Neural cell (in vitro differentiated cells): Measurements from ENCODE around the gene PHF12.

ENCODE experiments used
- CTCF ChIP-seq: fragments of 450-650 bp; IDR thresholded peaks from 2 replicates; pipeline ENCODE4 v1.5.1; 2014; ENCODE audit warnings: antibody characterized with exemption, mild to moderate bottlenecking, moderate library complexity; ENCODE audit not compliant: poor library complexity, severe bottlenecking
- EP300 ChIP-seq: fragments of 450-650 bp; conservative IDR thresholded peaks from 2 replicates; pipeline ENCODE4 v1.6.1; 2014; ENCODE audit warnings: antibody characterized with exemption, mild to moderate bottlenecking, moderate library complexity; ENCODE audit not compliant: poor library complexity, severe bottlenecking
- EZH2 ChIP-seq: fragments of 200-600, 300-800 bp; shearing (Covaris generic), sonication (generic); IDR thresholded peaks from 2 replicates; pipeline ENCODE4 v1.6.1; 2014; ENCODE audit warnings: antibody characterized with exemption, low read length, borderline replicate concordance, mild to moderate bottlenecking; ENCODE audit not compliant: insufficient read depth, poor library complexity, severe bottlenecking
- POLR2AphosphoS5 ChIP-seq: IDR thresholded peaks from 2 replicates; pipeline ENCODE4 v1.6.1; 2012
- RAD21 ChIP-seq: fragments of 450-650 bp; conservative IDR thresholded peaks from 2 replicates; pipeline ENCODE4 v1.6.1; 2014; ENCODE audit warnings: antibody characterized with exemption, mild to moderate bottlenecking, moderate library complexity
- REST ChIP-seq: IDR thresholded peaks from 2 replicates; pipeline ENCODE4 v1.6.1; 2012; ENCODE audit warnings: borderline replicate concordance
- SMC3 ChIP-seq: fragments of 450-650 bp; conservative IDR thresholded peaks from 2 replicates; pipeline ENCODE4 v1.6.1; 2014; ENCODE audit warnings: antibody characterized with exemption, mild to moderate bottlenecking, moderate library complexity; ENCODE audit not compliant: poor library complexity
- TAF1 ChIP-seq: IDR thresholded peaks from 2 replicates; pipeline ENCODE4 v1.6.1; 2012; ENCODE audit warnings: low read depth

- TF ChIP-seq POLR2AphosphoS5: no peak
- TF ChIP-seq CTCF: no peak
- TF ChIP-seq EZH2: no peak
- TF ChIP-seq EP300: no peak
- TF ChIP-seq TAF1: no peak
- TF ChIP-seq REST: no peak
- TF ChIP-seq RAD21: no peak
- no peak for TF ChIP-seq SMC3
Measured at GRCh38 chr17:28926786-28927185, 24.5 kb downstream of the PHF12 start.
